Fibroblast of the aortic adventitia (primary cell): ENCODE results near the gene LSP1. TPM values are rescaled to one million over a fixed set of nuclear protein-coding genes. Genes with fewer than 3 reads are reported as not detected.

Source experiments
- DNase-seq: peaks from one replicate; pipeline ENCODE4 v3.0.0-alpha.2; 2010; ENCODE audit warnings: low read depth
- H3K4me3 ChIP-seq: 2 replicates; pipeline ENCODE4 v1.5.1; 2011; ENCODE audit warnings: low read depth, mild to moderate bottlenecking, control low read depth, low read length, moderate library complexity
- CTCF ChIP-seq: IDR thresholded peaks from 2 replicates; pipeline ENCODE4 v1.5.1; 2011; ENCODE audit warnings: mild to moderate bottlenecking, low read length, control low read depth, inconsistent platforms; ENCODE audit not compliant: insufficient read depth
- total RNA-seq: library from RNA; depleted of rRNA; stranded (reverse); fragments of >200 nt; gene quantifications from 2 replicates; pipeline ENCODE4 v1.2.3, GENCODE V29; 2012; ENCODE audit warnings: low replicate concordance

LSP1 gene
- total RNA-seq, 1 donor = 40.2 TPM

- no peak overlapping the region for H3K4me3 ChIP-seq
- peak; percentile 38 for DNase-seq
- TF ChIP-seq CTCF = no peak
Measured at GRCh38 chr11:1877211-1878136, 24.6 kb downstream of the LSP1 start.

GRCh38 chr11:1878137-1879031 is 25.5 kb downstream of the LSP1 start:
- TF ChIP-seq CTCF = no peak
- no peak overlapping the region for H3K4me3 ChIP-seq
- DNase-seq = no peak

- TF ChIP-seq CTCF = no peak
- no peak overlapping the region for H3K4me3 ChIP-seq
- DNase-seq = no peak
Measured at GRCh38 chr11:1879342-1879940, 26.6 kb downstream of the LSP1 start.

GRCh38 chr11:1879941-1880720 is 27.2 kb downstream of the LSP1 start:
- no peak for TF ChIP-seq CTCF
- H3K4me3 ChIP-seq = no peak overlapping the region
- peak; percentile 59 for DNase-seq

- TF ChIP-seq CTCF = no peak
Measured at GRCh38 chr11:1880746-1881441, 28.0 kb downstream of the LSP1 start.

More at GRCh38 chr11:1880746-1881441, 28.0 kb downstream of the LSP1 start:
- DNase-seq = no peak
- no peak overlapping the region for H3K4me3 ChIP-seq
